Activated CD8-positive, alpha-beta memory T cell treated with anti-CD3 and anti-CD28 coated beads, Interleukin-2, amount 50 U/mL, for 4 hours (primary cell): ENCODE results near the gene KPTN.

Experiments
- DNase-seq: peaks from one replicate; pipeline ENCODE4 v3.0.0-alpha.2; 2020

KPTN gene

DNA sequence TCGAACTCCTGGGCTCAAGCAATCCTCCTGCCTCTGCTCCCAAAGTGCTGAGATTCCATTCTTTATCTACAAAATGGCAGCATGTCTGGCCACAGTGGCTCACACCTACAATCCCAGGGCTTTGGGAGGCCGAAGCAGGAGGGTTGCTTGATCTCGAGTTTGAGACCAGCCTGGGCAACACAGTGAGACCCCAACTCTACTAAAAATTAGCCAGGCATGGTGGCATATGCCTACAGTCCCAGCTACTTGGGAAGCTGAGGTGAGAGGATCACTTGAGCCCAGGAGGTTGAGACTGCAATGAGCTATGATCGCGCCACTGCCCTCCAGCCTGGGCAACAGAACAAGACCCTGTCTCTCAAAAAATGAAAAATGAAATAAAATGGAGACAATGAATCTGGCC lies 24.7 kb upstream of the KPTN start:
- no peak for DNase-seq

- no peak for DNase-seq
These were observed 24.0 kb upstream of the KPTN start for GRCh38 chr19:47507924-47508553.

DNA sequence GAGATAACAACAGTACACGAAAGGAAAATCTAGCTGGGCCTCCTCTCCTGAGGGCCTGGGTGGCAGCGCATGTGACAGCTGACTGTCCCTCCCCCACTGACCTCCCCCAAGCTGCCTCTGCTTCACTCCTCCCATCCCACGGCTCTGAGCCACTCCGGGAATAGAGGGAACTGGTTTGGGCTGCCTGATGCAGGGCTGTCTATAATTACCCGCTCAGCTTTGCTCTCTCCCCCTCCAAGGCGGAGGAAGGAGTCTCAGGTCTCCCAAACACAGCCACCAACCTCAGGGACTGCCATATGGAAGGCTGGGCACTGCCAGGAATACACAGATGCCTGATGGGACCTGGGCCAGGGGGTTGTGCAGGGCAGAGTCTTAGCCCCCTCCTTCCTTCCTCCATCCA lies 23.0 kb upstream of the KPTN start:
- DNase-seq, result no peak

- no peak for DNase-seq
These were observed 22.4 kb upstream of the KPTN start for GRCh38 chr19:47506459-47506858.

GRCh38 chr19:47505506-47505905 lies 21.5 kb upstream of the KPTN start:
- DNase-seq, result no peak

GRCh38 chr19:47503826-47504150 lies 19.8 kb upstream of the KPTN start:
- DNase-seq, result no peak

DNA sequence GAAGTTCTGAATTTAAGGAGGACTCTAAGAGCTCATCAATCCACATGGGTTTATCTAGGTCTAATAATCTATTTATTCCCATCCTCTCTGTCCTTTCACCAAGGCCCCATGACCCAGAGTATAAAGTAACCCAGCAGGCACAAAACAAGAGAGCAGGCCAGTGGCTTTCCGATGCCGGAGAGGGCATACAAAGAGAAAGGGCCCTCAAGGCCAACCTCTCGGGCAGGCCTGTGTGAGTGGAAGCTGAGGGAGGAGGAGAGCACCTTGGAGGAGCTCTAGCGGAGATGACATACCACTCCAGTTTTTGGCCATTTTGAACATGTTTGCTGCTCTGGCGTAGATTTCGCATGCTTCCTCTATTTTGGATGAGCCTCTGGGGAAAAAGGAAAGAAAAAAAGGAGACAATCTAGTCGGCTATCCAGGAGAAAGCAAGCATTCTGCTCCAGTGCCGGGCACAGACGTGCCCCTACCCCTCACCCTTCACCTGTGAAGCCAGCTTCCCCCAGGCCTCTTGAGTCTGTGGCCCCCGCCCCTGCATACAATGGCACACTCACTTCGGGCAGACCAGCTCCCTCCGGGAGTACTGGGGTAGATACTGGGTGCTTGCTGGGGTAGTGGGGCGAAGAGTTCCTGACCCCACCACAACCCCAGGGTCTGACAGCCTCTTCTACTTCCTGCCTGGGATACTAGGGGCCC lies 19.3 kb upstream of the KPTN start:
- DNase-seq, result no peak

DNA sequence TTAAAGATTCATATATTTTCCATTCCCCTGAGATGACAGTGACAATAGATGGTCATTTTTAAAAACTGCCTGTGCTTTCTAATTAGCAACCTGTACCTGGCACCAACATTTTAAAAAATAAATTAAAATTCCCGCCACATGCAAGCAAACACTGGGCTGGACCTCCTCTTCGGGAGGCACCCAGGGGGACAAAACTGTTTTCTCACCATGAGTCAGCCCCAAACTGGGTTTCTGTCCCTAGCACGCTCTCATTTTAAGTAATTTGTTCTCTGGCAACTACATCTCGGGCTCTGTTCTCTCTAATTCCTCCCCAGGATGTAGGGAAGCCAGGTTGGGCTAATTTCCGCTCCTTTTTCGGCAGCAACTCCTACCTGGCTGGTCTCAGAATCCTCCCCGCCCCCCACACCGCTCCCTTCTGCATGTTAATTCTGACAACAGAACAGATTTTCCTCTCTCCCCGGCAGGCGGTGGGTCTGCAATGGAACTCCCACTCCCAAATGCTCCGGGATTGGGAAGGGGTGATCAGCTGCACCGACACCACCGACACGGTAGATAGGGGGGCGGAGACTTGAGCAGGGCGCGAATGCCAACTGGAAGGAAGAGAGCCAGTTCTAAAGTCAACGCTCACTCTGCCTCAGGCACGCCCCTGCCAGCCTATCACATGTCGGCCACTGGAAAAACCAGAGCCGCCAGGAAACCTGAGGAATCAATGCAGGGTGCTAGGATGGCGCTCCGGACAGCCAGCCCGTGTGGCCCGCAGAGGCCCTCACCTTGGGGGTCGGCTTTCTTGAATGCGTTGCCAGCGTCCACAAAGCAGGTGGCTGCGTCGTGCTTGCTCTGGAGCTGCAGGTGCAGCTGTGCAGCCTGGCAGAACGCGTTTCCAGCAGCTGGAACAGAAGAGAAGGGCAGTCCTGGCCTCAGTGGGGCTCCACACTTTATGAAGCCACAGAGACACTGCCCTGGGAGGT lies 16.1 kb upstream of the KPTN start:
- no peak for DNase-seq

- DNase-seq, result no peak
These were observed 15.4 kb upstream of the KPTN start for GRCh38 chr19:47499371-47499770.

- no peak for DNase-seq
These were observed 14.5 kb upstream of the KPTN start for GRCh38 chr19:47498561-47498960.

DNA sequence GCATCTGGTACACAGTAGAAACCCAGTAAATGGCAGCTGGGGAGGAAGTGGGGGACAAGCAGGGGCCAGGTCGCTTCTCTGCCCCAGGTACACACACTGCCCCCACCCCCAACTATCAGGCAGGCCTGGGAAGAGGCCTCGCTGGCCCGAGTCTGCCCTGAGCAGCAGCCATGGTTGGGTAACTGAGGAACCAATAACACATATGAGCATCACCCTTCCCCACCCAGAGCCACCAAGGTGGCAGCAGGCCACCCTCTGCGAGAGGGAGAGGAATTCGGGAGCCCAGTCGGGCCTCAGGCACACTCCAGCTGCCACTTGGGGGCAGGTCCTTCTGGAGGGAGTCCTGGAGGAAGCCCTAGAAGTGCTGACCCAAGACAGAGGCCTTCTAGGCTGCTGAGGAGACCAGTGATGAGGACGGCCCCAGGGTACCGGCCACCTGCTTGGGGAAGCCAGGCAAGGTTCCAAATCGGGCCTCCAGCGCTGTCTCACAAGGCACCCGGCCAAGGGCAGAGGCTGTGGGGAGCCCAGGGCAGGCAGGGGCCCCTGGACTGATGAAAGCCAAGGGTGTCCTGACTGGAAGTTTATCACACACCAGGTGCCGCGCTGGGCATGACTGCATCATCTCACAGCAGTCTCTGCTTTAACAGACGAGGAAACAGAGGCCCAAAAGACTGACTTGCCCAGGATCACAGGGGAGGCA lies 14.0 kb upstream of the KPTN start:
- no peak for DNase-seq

DNA sequence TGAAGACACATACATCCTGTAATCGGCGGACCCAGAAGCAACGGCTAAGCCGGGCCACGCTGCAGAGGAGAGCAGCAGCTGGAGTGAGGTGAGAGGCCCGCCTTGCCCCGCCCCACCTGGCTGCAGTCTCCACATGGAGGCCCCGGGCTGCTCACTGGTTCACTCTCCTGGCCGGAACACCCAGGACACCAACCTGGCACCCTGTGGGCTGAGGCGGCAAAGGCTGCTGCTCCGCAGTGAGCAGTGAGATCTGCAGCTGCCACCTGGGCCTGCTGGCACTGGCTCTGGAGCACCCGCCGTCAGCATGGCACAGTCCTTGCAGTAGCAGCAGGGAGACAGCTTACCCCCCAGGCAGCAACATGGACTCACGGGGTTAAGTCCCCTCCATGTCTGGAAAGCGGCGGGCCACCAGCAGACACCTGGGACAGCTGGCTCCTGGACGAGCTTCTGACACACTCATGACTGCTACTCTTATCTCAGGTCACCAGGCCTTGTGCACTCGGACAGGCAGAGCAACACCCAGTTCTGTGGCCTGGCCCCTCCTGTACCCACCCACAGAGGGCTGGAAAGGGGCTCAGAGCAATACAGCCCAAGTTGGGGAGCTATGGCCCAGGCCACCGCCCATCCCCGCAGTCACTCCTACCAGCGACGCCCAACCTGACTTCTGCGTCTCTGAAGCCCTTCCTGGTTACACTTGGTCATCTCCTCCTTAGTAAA lies 13.2 kb upstream of the KPTN start:
- no peak for DNase-seq

- no peak for DNase-seq
These were observed 11.7 kb upstream of the KPTN start for GRCh38 chr19:47495478-47496372.

- DNase-seq, result no peak
These were observed 10.7 kb upstream of the KPTN start for GRCh38 chr19:47494729-47495128.

DNA sequence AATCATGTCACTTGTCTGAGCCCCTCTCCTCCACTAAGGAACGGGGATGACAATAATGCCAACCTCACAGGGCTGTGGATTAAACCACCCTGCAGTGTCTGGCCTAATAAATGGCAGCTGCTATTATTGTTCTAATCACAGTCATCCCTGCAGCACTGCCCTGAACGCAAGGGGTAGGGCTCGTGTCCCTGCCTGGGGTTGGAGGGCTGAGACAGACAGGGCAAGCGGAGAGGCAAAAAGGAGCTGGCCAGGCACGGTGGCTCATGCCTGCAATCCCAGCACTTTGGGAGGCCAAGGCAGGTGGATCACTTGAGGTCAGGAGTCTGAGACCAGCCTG lies 10.2 kb upstream of the KPTN start:
- no peak for DNase-seq

- no peak for DNase-seq
These were observed 9.6 kb upstream of the KPTN start for GRCh38 chr19:47493378-47494210.

GRCh38 chr19:47492571-47493377 lies 8.8 kb upstream of the KPTN start:
- no peak for DNase-seq

DNA sequence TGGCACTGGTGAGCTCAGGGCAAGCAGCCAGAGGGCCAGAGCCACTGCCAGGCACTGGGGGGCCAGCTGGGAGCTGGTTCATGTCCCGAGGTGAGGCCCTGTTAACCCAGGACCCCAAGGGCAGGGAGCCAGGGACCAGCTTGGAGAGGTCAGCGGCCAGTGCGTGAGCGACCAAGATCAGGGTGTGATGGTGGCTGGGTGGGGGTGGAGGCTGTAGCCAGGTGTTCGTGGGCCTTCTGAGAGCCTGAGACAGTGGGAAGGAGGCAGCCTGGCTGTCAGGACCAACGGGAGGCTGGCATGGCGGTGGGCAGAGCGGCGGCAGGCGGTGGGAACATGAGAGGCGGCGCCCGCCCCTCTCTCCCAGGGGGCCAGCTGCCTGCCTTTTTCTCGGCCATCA lies 8.1 kb upstream of the KPTN start:
- DNase-seq, result no peak

- DNase-seq, result no peak
These were observed 7.5 kb upstream of the KPTN start for GRCh38 chr19:47491358-47492136.
